Measurements from ENCODE around the gene PRKAG1.

Gene PRKAG1

DNA sequence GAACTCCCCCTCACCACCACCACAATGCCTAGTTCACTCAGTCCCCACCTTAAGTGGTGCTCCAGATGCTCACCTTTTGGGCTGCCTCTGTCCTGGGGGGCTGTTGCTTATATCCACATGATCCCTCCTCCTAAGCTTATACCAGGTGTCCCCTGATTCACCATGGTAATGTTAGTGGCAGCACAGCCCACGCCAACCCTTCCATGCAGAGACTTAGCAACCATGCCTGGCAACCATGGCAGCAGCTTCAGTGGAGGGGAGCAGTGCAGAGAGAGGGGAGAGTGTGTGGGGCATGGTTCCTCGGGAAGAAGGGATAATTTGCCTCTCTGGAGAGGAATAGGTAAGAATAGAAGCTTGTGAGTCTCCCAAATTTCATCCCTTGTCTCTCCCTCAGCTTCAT, 18.2 kb downstream of the PRKAG1 start:
- no peak for FAIRE-seq

GRCh38 chr12:48999371-49000131, 19.0 kb downstream of the PRKAG1 start, which contains the start of gene DDN:
DDN (minus strand) TSS chr12:48999375; CDS start chr12:48999287, 88 bp downstream.
- FAIRE-seq, result no peak

GRCh38 chr12:48998497-48999353, 19.9 kb downstream of the PRKAG1 start:
- FAIRE-seq, result no peak

DNA sequence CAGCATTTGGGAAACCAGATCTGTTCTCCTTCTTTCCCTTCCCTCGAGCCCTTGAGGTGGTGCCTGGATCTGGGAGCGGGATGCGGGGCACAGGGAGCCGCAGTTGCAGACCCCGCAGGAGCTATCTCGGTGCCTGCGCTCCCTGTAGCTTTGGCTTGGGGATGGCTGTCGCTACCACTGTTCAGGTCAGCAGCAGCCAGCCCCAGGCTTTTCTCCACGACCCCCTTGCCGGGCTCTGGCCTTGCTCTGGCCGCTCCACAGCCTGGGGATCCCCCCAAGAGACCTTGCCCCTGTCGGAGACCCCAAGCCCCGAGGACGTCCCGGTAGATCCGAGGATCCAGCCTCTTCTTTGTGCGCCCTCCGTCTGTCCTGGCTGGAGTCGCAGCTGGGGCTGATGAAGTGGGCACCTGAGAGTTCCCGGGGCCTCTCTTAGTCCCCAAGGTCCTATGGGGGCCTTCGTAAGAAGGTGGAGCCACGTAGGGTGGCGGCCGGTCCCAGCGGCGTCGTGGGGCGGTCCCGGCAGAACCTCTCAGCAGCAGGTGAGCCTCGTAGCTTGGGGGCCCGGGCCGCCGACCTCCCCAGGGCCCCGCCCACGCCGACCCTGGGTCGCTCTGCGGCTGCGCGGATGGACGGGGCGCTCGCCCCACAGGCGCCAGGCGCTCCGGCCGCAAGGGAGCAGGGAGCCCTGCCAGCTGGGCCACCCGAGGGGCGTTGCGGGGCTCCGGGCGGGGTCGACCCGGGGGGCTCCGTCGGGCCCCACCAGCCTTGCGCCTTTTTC, 20.7 kb downstream of the PRKAG1 start:
- FAIRE-seq, result no peak

GRCh38 chr12:48996794-48997718, 21.5 kb downstream of the PRKAG1 start:
- no peak for FAIRE-seq

- FAIRE-seq, result no peak
Observed at GRCh38 chr12:48995086-48995879, 23.3 kb downstream of the PRKAG1 start.

- no peak for FAIRE-seq
Observed at GRCh38 chr12:48994224-48995085, 24.1 kb downstream of the PRKAG1 start.

DNA sequence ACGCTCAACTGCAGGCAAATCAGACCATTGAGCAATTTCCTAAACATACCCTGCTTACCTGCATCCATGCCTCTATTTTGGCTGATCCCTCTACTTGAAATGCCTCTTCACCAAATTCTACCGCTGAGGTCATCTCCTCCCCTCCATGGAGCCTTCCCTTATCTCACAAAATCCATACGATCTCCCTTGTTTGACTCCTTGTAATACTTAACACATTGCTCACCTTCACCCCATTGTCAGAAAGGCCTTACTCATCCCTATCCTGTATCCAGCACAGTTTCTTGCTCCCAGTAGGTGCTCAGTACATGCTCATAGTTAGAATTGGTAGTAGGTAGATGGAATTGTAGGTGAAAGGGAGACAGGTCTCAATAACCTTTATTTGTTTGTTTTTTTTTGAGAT, 24.8 kb downstream of the PRKAG1 start:
- no peak for FAIRE-seq

DNA sequence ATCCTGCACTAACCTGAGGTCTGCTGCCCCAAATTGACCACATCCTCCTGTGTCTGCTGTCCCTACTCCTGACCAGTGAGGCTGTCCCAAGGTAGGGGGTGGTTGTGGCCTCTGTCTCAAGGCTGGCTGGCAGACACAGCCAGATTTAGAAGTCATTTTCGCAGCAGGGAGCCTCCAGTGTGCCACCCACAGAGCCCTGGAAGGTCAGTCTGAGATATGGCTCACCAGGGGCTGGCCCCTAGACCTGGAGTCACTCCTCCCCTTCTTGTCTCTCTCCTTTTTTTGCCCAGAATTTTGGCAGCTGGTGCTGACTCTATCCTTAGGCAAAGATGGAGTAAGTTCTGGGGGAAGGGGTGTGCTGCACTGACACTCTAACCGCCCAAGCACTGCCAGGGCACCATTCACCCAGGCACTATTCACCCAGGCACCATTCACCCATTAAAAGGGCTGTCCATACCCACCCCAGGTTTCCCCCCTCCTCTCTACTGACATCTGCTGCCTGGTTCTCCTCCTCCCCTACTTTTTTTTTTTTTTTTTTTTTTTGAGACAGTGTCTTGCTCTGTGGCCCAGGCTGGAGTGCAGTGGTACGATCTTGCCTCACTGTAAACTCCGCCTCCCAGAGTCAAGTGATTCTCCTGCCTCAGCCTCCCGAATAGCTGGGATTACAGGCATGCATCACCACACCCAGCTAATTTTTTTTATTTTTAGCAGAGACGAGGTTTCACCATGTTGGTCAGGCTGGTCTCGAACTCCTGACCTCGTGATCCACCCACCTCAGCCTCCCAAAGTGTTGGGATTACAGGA, 27.1 kb downstream of the PRKAG1 start:
- FAIRE-seq, result no peak

DNA sequence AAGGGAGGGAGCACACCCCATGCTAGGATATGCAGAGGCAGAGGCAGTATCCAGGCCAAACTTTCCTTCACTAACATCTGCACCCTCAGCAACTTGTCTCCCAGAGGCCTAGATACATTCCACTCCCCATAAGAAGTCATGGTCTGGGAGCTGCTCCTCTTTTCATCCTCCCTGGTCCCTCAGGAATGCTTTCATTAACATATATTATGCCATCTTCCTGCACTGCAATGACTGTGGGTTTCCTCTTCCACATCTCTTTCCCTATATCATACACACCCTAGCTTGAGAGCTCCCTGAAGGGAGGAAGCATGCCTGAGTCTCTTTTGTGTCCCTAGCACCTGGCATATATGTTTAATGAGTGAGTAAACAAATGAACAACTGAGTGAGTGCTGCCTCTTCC, 28.0 kb downstream of the PRKAG1 start:
- FAIRE-seq, result no peak

- no peak for FAIRE-seq
Observed at GRCh38 chr12:48988030-48988649, 30.4 kb downstream of the PRKAG1 start.

DNA sequence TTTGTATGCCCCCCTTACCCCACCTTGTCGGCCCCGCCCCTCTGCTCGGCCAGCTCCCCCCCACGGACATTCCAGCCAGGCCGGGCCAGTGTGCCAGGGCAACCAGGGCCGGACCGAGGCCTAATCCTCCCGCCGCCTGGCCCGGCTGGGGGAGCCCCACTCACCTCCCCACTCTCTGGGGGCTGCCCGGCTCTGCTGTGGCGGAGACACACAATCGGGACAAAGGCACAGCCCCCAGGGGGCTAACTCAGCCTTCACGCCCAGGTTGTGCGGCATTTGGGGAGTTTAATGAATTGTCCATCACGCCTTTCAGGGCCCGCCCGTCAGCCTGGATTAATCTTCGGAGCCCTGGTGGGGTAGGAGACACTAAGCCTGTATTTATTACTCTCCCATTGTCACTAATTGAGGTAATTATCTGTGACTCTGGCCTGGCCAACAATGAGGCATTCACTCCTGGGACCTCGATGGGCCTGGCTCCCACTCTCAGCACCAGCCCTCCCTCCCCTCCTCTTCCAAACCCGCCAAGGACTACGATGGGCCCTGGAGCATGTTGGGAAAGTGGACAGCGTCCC, 31.8 kb downstream of the PRKAG1 start:
- FAIRE-seq, result no peak

DNA sequence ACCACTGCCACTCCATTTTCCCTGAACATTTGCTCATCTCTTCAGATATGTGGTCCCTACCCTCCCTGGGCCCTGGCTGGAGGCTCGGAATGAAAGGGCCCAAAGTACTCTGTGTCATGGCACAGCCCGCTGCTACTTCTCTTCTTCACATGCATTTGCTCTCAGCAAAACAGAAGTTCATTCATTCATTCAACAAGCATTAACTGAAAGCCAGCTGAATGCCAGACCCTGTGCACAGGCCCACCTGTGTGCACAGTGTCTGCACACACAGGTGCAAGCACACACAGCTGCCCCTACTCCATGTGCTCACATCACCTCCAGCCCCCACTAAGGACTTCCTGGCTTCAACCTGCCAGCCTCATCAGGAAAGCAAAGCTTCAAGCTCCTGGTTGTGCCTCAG, 32.7 kb downstream of the PRKAG1 start:
- FAIRE-seq, result no peak

DNA sequence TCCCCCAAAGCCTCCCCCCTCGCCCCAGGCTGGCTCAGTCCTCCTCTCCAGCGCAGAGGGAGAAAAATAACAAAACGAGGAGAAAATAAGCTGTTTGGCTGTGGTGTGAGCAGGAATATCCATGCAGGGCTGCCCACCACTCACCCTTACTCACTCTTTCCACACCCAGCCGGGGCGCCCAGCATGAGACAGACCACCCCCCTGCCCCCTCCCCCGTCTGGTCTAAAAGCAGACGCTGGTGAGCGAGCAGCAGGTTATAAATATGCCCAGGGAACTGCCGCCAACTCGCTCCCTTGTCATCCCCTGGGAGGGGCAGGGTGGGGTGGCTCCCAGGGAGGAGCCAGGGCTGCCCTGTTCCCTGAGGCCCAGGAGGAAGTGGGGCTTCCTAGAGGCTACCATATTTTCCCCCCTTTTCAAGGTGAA, 33.1 kb downstream of the PRKAG1 start:
- FAIRE-seq, result no peak

GRCh38 chr12:48982397-48983080, 36.0 kb downstream of the PRKAG1 start:
- no peak for FAIRE-seq

DNA sequence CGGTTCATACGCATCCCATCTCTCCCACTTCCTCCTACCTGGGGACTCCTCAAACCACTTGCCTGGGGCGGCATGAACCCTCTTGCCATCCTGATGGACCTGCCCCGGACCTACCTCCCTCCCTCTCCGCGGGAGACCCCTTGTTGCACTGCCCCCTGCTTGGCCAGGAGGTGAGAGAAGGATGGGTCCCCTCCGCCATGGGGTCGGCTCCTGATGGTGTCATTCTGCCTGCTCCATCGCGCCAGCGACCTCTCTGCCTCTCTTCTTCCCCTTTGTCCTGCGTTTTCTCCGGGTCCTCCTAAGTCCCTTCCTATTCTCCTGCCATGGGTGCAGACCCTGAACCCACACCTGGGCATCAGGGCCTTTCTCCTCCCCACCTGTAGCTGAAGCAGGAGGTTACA, 36.8 kb downstream of the PRKAG1 start:
- FAIRE-seq, result no peak

DNA sequence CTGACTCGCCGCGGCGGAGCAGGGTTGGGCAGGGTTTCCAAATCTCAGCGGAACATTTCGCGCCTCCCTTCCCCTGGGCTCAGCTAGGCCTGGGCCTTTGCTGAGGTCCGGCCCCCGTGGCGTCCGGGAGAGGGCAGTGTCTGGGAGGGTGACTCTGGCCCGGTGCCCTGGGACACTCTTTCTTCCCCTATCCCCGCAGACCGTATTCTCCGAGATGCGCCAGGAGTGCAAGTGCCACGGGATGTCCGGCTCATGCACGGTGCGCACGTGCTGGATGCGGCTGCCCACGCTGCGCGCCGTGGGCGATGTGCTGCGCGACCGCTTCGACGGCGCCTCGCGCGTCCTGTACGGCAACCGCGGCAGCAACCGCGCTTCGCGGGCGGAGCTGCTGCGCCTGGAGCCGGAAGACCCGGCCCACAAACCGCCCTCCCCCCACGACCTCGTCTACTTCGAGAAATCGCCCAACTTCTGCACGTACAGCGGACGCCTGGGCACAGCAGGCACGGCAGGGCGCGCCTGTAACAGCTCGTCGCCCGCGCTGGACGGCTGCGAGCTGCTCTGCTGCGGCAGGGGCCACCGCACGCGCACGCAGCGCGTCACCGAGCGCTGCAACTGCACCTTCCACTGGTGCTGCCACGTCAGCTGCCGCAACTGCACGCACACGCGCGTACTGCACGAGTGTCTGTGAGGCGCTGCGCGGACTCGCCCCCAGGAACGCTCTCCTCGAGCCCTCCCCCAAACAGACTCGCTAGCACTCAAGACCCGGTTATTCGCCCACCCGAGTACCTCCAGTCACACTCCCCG, 37.4 kb downstream of the PRKAG1 start:
- FAIRE-seq, result no peak
